ENCODE measurements around the gene UNC5A. TPM values are rescaled to one million over a fixed set of nuclear protein-coding genes. Genes with fewer than 3 reads are reported as not detected.

UNC5A gene
- total RNA-seq, 2 experiments from 2014 or later = not detected

DNA sequence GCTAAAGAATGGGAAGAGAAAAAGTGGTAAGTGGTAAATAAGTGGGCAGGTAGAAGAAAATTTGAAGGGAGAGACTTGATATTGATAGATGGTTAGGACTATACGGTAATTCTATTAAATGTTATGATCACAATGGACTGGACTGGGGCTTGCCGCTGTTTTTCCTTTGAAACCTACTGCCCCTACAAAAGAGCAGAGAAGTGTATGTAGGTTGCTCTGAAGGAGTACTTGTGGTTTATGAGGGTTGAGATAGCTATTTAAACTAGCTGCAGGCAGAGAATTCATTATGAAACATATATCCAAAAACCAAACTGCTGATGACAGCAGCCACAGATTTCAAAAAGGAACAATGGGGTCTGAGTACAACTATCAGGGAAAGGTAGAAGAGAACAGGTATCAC, 105.5 kb downstream of the UNC5A start:
- H3K27ac Mint-ChIP-seq = no peak overlapping the region
- peaks cover 9% of the 10 kb centered on the region for H3K4me1 Mint-ChIP-seq
- peaks cover 20% of the 10 kb centered on the region for H3K36me3 Mint-ChIP-seq (ENCODE audit: low read depth)
- ChIA-PET POLR2A (interaction anchor here (1.2 kb wide), 1 partner anchor 25 kb away, joined by 3 read pairs; no protein-coding TSS in a partner anchor), CTCF (no interaction called here)
- H3K27me3 Mint-ChIP-seq = no peaks in the 10 kb centered on the region
- H3K9me3 Mint-ChIP-seq = no peaks in the 10 kb centered on the region
- H3K4me3 Mint-ChIP-seq = no peak overlapping the region
- no peak for DNase-seq

DNA sequence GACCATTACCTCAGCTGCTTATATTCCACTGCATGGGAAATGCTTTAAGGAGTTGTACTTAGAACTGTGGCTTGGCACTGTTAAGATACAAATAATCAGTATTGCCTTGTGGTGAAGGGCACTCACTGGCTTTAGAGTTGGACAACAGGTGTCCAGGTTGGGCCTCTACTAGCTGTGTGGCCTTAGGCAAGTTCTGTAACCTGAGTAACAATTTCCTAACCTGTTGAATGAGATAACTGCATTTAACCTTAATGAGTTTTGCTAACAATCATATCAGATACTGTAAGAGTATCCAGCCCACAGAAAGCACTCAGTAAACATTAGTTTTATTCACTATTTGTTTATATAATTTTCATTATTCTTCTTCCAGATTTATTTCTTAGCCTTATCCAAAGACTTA, 106.0 kb downstream of the UNC5A start:
- DNase-seq = no peak
- peaks cover 24% of the 10 kb centered on the region for H3K36me3 Mint-ChIP-seq (ENCODE audit: low read depth)
- H3K4me3 Mint-ChIP-seq = no peak overlapping the region
- H3K9me3 Mint-ChIP-seq = no peaks in the 10 kb centered on the region
- H3K27me3 Mint-ChIP-seq = no peaks in the 10 kb centered on the region
- CTCF ChIA-PET = no interaction called here
- POLR2A ChIA-PET = interaction anchor here (1.2 kb wide), 1 partner anchor 25 kb away, joined by 3 read pairs; no protein-coding TSS in a partner anchor
- no peak overlapping the region for H3K27ac Mint-ChIP-seq
- H3K4me1 Mint-ChIP-seq = peaks cover 9% of the 10 kb centered on the region

DNA sequence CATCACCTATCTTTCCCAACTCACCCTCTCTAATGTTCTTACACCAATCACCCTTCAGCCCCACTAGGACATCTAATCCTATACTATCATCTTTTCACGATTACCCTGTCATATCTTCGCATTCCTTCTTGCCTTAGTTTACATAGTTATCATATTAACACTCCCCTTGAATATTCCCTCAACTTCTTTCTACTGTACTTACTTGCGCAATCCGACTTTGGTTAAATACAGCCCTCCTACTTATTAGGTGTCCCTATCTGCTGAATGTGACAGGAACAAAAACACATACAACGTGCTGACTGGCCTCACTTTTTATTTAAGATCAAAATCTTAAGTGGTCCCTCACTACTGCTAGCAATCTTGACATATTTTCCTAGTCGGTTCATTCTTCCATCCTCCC, 108.3 kb downstream of the UNC5A start:
- no peaks in the 10 kb centered on the region for H3K9me3 Mint-ChIP-seq
- no peak overlapping the region for H3K4me3 Mint-ChIP-seq
- H3K36me3 Mint-ChIP-seq (ENCODE audit: low read depth) = peaks cover 26% of the 10 kb centered on the region
- CTCF ChIA-PET = no interaction called here
- no peak for DNase-seq
- no peaks in the 10 kb centered on the region for H3K27me3 Mint-ChIP-seq
- H3K27ac Mint-ChIP-seq = no peak overlapping the region
- H3K4me1 Mint-ChIP-seq = peaks cover 9% of the 10 kb centered on the region
- POLR2A ChIA-PET = no interaction called here

DNA sequence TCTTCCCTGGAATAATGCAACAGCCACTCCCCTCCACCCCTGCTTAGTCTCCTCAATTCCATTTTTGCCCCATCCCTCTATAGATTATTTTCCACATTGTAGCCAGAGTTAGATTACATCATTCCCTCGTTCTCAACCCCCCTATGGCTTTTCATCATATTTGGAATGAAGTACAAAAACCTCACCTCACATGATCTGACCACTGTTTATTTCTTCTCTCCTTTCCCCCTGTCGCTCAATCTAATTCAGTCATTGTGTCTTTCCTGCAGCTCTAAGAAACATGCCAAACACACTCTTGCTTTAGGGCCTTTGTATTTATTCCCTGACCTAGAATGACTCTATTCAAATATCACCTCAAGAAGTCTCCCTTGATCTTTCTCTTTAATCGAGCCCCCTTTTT, 111.4 kb downstream of the UNC5A start:
- no peak overlapping the region for H3K4me3 Mint-ChIP-seq
- no peaks in the 10 kb centered on the region for H3K27me3 Mint-ChIP-seq
- peaks cover 22% of the 10 kb centered on the region for H3K36me3 Mint-ChIP-seq (ENCODE audit: low read depth)
- peaks cover 3% of the 10 kb centered on the region for H3K4me1 Mint-ChIP-seq
- no peak overlapping the region for H3K27ac Mint-ChIP-seq
- ChIA-PET POLR2A (no interaction called here), CTCF (no interaction called here)
- H3K9me3 Mint-ChIP-seq = no peaks in the 10 kb centered on the region
- DNase-seq = no peak

DNA sequence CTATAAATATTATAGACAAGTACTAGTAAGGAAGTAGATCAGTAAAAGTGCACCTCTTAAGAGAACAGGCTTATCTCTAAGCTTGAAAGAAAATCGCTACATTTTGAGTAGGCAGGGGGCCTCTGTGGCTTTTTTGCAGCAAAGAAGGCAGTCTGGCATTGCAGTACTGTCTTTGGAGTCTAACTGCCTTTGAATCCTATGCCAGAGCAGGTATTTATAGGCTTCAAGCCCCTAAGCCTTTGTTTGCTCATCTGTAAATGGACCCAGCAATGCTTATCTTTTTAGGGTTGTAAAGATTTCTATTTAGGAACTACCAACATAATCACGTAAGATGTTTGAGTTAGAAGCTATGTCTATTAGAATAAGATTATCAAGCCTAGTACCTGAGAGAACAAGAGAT, 112.5 kb downstream of the UNC5A start:
- no peaks in the 10 kb centered on the region for H3K9me3 Mint-ChIP-seq
- ChIA-PET POLR2A (no interaction called here), CTCF (interaction anchor here (0.6 kb wide), 1 partner anchor 10 kb away, joined by 3 read pairs; no protein-coding TSS in a partner anchor)
- DNase-seq = no peak
- H3K4me1 Mint-ChIP-seq = no peaks in the 10 kb centered on the region
- no peak overlapping the region for H3K27ac Mint-ChIP-seq
- peaks cover 22% of the 10 kb centered on the region for H3K36me3 Mint-ChIP-seq (ENCODE audit: low read depth)
- no peaks in the 10 kb centered on the region for H3K27me3 Mint-ChIP-seq
- no peak overlapping the region for H3K4me3 Mint-ChIP-seq

DNA sequence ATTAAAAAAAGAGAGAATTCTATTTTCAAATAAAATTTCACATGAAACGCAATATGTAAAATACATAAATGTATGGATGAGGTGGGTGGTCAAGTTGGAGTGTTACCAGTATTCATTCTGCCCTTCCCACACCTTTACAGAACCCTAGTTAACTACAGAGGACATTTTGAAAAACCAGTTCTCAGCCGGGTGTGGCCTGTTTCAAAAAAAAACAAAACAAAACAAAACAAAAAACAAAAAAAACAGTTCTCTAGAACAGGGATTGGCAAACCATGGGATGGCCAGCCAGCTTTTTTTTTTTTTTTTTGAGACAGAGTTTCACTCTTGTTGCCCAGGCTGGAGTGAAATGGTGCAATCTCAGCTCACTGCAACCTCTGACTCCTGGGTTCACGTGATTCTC, 117.2 kb downstream of the UNC5A start:
- peaks cover 4% of the 10 kb centered on the region for H3K4me1 Mint-ChIP-seq
- no peak overlapping the region for H3K4me3 Mint-ChIP-seq
- H3K27ac Mint-ChIP-seq = no peak overlapping the region
- H3K9me3 Mint-ChIP-seq = no peaks in the 10 kb centered on the region
- DNase-seq = no peak
- POLR2A ChIA-PET = no interaction called here
- H3K36me3 Mint-ChIP-seq (ENCODE audit: low read depth) = peaks cover 25% of the 10 kb centered on the region
- H3K27me3 Mint-ChIP-seq = no peaks in the 10 kb centered on the region
- CTCF ChIA-PET = interaction anchor here (0.7 to 1.4 kb wide), 2 partner anchors 11 to 132 kb away, joined by 4 to 5 read pairs; no protein-coding TSS in a partner anchor

GRCh38 chr5:176929654-176930053, 119.3 kb downstream of the UNC5A start:
- Mint-ChIP-seq H3K9me3 (no peaks in the 10 kb centered on the region), H3K4me1 (peaks cover 4% of the 10 kb centered on the region), H3K27ac (no peak overlapping the region), H3K36me3 (ENCODE audit: low read depth) (peaks cover 27% of the 10 kb centered on the region), H3K27me3 (no peaks in the 10 kb centered on the region), H3K4me3 (no peak overlapping the region)
- CTCF ChIA-PET = no interaction called here
- POLR2A ChIA-PET = no interaction called here
- no peak for DNase-seq

Other genes with a start within 250 kb of the UNC5A start
- gene GPRIN1, start 200.4 kb upstream of the UNC5A start, total RNA-seq = 1 to 10 TPM; 3.7 to 4.2 TPM
- not detected for gene SNCB, start 180.0 kb upstream of the UNC5A start, total RNA-seq
- not detected for gene EIF4E1B, start 179.9 kb upstream of the UNC5A start, total RNA-seq
- gene TSPAN17, start 163.1 kb upstream of the UNC5A start, total RNA-seq = 10 to 100 TPM; 33.3 to 33.4 TPM
- gene HK3, start 88.8 kb downstream of the UNC5A start, total RNA-seq = under 1 TPM in 1 of 2 experiments, not detected in 1; 0.33 TPM
- 10 to 100 TPM; 46.5 to 50.5 TPM for gene UIMC1, start 196.2 kb downstream of the UNC5A start, total RNA-seq
- 10 to 100 TPM; 19.5 to 27.2 TPM for gene ZNF346, start 212.1 kb downstream of the UNC5A start, total RNA-seq

Data from activated CD4-positive, alpha-beta memory T cell treated with anti-CD3 and anti-CD28 coated beads, Interleukin-2, amount 10 ng/mL, durations not matched to agents 7 days and 5 days (primary cell).